HG03469 (cell line): Measurements from ENCODE around the gene ADK.
A peak's percentile ranks its signal among the peaks of the same experiment; 100 is the strongest.

Source experiments
- ATAC-seq: cut with Tn5 transposase; IDR thresholded peaks from one replicate; pipeline ENCODE4 v1.9.1; 2021; ENCODE audit warnings: mild to moderate bottlenecking, moderate library complexity, moderate number of reproducible peaks; ENCODE audit not compliant: unreplicated experiment

The ADK gene

GRCh38 chr10:74586088-74586585 lies 435.1 kb downstream of the ADK start:
- no peak for ATAC-seq

DNA sequence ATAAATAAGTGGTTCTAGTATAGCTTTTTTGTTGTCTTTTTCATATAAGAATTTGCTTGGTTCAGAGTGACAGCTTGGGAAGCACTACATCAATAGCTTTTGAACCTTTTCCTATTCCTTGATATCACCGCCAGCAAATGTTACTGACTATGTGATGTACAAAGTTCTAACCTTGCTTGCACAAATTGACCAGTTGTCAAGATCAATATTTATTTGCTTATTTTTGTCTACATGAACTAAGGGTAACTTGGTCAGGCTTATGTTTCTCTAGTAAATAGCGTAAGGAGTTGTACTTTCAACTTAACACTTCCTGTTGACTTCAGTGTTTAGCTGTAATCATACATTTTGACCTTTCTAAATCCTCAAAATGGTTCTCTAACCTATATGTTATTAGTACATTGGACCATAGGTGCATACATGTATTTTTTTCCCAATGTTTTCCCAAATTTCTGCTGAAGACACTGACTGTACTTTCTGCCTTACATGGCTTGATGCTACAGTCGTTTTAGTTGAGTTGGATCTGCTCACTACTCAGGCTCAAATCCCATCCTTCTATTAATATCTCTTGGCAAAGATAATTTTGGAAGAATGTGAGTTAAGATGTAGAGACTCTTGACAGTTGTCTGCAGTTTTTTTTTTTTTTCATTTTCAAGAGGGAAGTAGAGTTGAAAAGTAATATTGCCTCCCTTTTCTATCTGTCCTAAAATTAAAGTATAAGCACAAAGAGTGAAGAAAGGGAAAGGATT lies 436.3 kb downstream of the ADK start:
- ATAC-seq: no peak

GRCh38 chr10:74589226-74589673 lies 438.2 kb downstream of the ADK start:
- ATAC-seq: no peak

GRCh38 chr10:74589851-74590250 lies 438.8 kb downstream of the ADK start:
- no peak for ATAC-seq

DNA sequence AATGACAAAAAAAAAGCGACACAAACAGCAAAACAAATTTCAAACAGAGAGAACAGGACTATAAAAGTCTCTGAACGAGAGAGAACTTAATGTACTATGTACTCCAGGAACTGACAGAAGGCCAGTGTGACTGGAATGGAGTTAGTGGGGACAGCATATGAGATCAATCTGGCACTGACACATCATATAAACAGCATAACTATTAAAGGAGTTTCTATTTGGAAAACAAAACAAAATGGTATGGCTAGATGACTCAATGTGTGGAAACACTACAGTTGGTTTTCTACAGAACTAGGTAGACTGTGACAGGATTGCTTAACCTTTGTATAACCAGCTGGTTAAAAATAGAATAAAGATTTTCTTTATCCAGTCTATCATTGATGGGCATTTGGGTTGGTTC lies 442.4 kb downstream of the ADK start:
- ATAC-seq: no peak

DNA sequence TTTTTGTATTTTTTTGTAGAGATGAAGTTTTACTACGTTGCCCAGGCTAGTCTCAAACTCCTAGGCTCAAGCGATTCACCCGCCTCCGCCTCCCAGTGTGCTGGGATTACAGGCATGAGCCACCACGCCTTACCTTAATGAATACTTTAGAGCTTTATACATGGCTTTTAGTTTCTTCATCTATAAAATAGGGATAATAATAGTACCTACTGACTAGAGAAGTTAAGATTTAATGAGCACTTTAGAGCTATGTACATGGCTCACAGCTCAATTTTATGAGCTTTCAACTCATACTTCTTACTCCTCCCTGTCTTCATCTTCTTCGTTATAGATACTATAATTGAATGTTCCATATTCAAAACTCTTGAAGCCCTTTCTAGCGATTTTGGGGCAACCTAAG lies 445.7 kb downstream of the ADK start:
- ATAC-seq: no peak

DNA sequence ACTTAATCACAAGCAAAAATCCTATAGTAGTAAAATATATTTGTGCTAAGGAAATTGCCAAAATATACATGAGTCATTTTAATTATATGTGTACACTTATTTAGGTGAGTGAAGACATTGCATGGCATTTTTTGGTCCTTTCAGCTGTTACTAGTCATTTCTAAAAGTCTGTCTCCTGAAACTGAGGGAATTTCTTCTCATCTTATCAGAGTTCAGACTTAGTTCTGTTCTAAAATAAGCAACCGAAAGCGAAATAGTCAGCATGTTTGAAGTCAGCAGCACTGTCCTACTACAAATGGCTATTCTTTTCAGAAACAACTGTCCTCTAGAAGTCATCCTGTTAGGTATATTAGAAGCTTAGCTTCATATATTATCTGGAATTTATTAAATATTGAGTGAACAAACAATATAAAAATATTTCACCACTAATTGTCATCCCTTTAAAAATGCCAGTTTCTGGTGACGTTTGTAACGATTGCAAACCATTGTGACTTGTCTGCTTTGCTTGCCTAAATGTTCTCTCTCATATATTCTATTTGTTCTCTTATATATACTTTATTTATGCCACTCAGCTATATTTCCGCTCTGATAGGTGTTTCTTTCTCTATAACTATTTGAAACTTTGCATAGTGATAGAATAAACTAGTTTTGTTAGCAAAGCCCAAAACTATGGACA lies 448.0 kb downstream of the ADK start:
- peak; percentile 67 for ATAC-seq

GRCh38 chr10:74599672-74600071 lies 448.7 kb downstream of the ADK start:
- ATAC-seq: no peak

- ATAC-seq: no peak
Observed at GRCh38 chr10:74600170-74600569, 449.1 kb downstream of the ADK start.

DNA sequence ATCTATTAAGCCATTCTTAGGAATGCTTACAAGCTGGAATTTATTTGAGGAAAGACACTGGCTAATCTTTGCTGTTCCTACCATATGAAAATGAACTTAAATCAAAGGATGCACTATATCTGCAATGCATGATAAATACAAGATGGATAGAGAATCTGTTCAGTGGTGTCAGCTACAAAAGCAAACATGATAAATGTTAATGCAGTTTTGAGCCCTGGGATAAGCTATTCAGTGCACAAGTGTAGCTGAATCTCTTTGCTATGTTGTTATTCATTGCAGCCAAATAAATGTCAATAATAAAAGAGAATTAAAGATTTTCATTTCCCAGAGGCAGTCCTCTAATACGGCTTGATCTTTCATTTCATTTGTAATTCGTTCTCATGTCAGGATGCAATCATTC lies 451.6 kb downstream of the ADK start:
- ATAC-seq: no peak

DNA sequence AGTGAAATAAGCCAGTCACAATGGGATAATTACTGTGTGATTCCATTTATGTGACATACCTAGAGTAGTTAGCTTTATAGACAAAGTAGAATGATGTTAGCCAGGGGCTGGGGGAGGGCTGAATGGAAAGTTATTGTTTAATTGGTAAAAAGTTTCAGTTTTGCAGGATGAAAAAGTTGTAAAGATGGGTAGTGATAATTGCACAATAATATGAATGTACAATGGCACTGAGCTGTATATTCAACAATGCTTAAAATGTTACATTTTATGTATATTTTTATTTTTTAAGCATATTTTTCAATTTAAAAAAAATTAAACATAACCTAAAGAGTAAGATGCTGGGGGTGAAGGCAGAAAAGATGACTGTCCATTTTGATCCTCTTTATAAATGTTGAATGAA lies 459.3 kb downstream of the ADK start:
- ATAC-seq: no peak

DNA sequence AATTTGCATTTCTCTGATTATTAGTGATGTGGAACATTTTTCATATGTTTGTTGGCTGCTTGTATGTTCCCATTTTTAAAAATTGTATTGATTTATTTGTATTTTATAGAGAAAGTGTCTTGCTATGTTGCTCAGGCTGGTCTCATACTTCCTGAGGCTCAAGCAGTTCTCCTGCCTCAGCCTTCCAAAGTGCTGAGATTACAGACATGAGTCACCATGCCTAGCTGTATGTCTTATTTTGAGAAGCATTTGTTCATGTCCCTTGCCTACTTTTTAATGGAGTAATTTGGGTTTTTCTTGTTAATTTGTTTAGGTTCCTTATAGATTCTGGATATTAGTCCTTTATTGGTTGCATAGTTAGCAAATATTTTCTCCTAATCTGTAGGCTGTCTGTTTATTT lies 461.2 kb downstream of the ADK start:
- no peak for ATAC-seq

GRCh38 chr10:74620626-74621025 lies 469.6 kb downstream of the ADK start:
- ATAC-seq: no peak

DNA sequence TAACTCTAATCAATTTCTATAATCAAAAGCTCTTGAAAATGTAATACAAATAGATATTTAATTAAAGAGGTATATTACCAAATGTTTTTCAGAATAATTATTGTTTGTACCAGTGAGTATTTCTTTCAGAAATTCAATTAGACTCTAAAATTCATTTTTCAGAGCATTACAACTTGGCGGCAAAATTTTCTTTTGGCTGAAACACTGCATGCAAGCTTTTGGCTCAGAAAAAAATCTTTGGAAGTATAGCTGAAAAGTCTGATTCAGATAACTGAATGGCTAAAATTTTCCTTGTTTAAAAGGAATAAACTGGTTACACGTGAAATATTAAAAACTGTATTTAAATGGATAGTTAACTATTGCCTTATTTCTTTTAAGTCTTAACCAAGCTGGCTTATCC lies 472.8 kb downstream of the ADK start:
- ATAC-seq: no peak

- ATAC-seq: no peak
Observed at GRCh38 chr10:74624501-74624900, 473.5 kb downstream of the ADK start.

DNA sequence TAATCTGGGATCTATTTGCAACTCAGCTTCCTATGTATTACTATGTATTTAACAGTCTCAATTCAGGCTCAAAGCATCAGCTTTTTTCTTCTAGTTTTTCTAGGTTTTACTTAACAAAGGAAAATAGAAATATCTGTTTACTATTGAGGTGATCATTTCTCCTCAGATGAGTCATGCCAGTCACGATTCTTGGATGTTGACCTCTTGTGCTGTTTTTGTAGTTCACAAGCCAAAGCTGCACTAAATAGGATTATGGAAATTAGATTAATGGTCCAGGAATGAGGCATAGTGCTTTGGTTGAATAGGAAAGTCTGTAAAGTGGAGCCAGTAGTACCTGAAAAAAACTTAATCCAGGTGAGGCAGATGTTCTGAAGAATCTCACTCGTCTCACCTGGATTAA lies 477.1 kb downstream of the ADK start:
- ATAC-seq: no peak

- no peak for ATAC-seq
Observed at GRCh38 chr10:74634995-74635536, 484.0 kb downstream of the ADK start.

DNA sequence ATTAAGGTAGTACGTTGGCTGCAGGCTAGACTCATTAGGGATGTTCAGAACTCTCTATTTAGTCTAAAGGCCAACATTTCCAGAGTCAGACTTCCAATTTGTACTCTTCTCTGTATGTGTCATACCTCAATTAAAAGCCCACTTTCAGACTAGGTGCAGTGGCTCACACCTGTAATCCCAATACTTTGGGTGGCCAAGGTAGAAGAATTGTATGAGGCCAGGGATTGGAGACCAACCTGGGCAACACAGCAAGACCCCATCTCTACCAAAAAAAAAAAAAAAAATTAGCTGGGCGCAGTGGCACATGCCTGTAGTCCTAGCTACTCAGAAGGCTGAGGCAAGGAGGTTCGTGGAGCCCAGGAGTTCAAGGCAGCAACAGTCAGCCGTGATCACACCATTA lies 484.6 kb downstream of the ADK start:
- ATAC-seq: no peak

- no peak for ATAC-seq
Observed at GRCh38 chr10:74637685-74638084, 486.7 kb downstream of the ADK start.

GRCh38 chr10:74640134-74640921 lies 489.3 kb downstream of the ADK start:
- ATAC-seq: no peak

DNA sequence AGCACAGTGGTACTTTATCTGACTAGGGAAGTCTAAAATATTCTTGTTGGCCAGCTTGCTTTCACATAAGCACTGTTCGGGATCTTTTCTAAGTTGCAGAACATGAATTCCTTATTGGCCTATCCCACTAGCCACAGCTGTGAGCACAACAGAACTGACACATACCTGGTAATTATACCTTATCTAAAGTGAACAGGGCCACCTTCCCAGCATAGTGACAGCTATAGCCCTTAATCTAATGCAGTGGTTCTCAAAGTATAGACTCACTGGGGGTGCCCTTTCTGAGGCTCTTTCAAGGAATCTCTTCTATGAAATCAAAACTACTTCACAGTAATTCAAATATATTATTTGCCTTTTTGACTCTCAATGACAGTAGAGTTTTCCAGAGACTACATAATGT lies 490.6 kb downstream of the ADK start:
- ATAC-seq: no peak
